ENCODE data around the gene TMEM143.

TMEM143 gene

GRCh38 chr19:48359123-48359522 lies 4.6 kb downstream of the TMEM143 start:
- no peak for DNase-seq (ENCODE audit: low read depth)

- no peak for DNase-seq (ENCODE audit: low read depth)
Observed at GRCh38 chr19:48355365-48355954, 8.3 kb downstream of the TMEM143 start.

- DNase-seq (ENCODE audit: low read depth) = no peak
Observed at GRCh38 chr19:48354332-48354992, 9.3 kb downstream of the TMEM143 start.

- no peak for DNase-seq (ENCODE audit: low read depth)
Observed at GRCh38 chr19:48353677-48354076, 10.1 kb downstream of the TMEM143 start.

- peak; percentile 77 for DNase-seq (ENCODE audit: low read depth)
Observed at GRCh38 chr19:48351341-48351752, 12.4 kb downstream of the TMEM143 start.

GRCh38 chr19:48350856-48351255 lies 12.9 kb downstream of the TMEM143 start:
- DNase-seq (ENCODE audit: low read depth) = no peak

GRCh38 chr19:48348737-48349136 lies 15.0 kb downstream of the TMEM143 start:
- DNase-seq (ENCODE audit: low read depth) = no peak

- no peak for DNase-seq (ENCODE audit: low read depth)
Observed at GRCh38 chr19:48348045-48348444, 15.7 kb downstream of the TMEM143 start.

- no peak for DNase-seq (ENCODE audit: low read depth)
Observed at GRCh38 chr19:48346191-48346590, 17.5 kb downstream of the TMEM143 start.

- no peak for DNase-seq (ENCODE audit: low read depth)
Observed at GRCh38 chr19:48344892-48345291, 18.8 kb downstream of the TMEM143 start.

- no peak for DNase-seq (ENCODE audit: low read depth)
Observed at GRCh38 chr19:48342841-48343540, 20.7 kb downstream of the TMEM143 start.

- DNase-seq (ENCODE audit: low read depth) = no peak
Observed at GRCh38 chr19:48342414-48342738, 21.4 kb downstream of the TMEM143 start.

- DNase-seq (ENCODE audit: low read depth) = no peak
Observed at GRCh38 chr19:48341515-48342413, 22.0 kb downstream of the TMEM143 start.

GRCh38 chr19:48340995-48341394 lies 22.7 kb downstream of the TMEM143 start:
- DNase-seq (ENCODE audit: low read depth) = no peak

- no peak for DNase-seq (ENCODE audit: low read depth)
Observed at GRCh38 chr19:48338802-48339503, 24.8 kb downstream of the TMEM143 start.

- DNase-seq (ENCODE audit: low read depth) = no peak
Observed at GRCh38 chr19:48338253-48338755, 25.4 kb downstream of the TMEM143 start.

- DNase-seq (ENCODE audit: low read depth) = peak; percentile 89
Observed at GRCh38 chr19:48333467-48334384, 30.0 kb downstream of the TMEM143 start.

GRCh38 chr19:48332662-48333466 lies 30.9 kb downstream of the TMEM143 start:
- DNase-seq (ENCODE audit: low read depth) = peak; percentile 88

- DNase-seq (ENCODE audit: low read depth) = no peak
Observed at GRCh38 chr19:48332351-48332661, 31.4 kb downstream of the TMEM143 start.

Data from activated T-cell treated with anti-CD3 and anti-CD28 coated beads for 24 hours (primary cell).